GM19025 (cell line): ENCODE data around the gene GRM1.

Experiments used
- ATAC-seq: cut with Tn5 transposase; IDR thresholded peaks from one replicate; pipeline ENCODE4 v1.9.1; 2021; ENCODE audit warnings: mild to moderate bottlenecking, low read depth, moderate library complexity; ENCODE audit not compliant: unreplicated experiment

GRM1 gene

GRCh38 chr6:146361128-146361924 is 332.5 kb downstream of the GRM1 start:
- no peak for ATAC-seq

GRCh38 chr6:146363838-146364607 is 335.2 kb downstream of the GRM1 start:
- no peak for ATAC-seq

DNA sequence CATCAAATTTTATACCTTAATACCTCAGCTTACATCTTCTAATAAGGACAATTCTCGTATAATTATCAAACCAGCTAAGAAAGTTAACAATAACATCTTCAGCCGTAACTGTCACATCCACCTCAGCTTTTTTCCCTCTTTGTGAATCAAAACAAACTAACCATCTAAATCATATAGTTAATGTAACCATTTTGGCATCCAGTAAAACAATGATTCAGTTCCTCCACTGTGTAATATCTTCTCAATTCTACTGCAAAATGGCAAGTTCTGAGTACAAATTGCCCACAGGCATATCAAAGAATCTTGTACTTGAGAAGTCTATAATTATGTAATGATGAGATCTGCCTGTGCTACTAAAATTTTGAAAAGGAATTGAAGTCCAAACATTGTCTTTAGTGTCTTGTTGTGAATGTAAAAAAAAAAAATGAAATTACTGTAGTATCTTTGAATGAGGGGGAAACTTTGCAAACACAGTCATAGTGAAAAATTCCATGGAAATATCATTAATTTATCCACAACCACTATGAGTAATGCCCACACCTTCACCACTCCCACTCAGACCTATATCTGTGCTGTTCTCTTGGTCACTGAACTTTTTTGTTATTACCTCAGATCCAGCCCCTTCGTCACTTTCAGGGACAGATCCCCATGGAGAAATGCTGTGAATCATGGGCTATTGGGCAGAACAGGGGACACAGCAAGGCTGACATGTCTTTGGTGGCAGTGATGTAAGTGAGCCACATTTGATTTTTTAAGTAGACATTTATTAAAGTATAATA is 336.1 kb downstream of the GRM1 start:
- no peak for ATAC-seq

GRCh38 chr6:146367061-146367460 is 338.2 kb downstream of the GRM1 start:
- no peak for ATAC-seq

- no peak for ATAC-seq
Measured at GRCh38 chr6:146369866-146370265, 341.0 kb downstream of the GRM1 start.

DNA sequence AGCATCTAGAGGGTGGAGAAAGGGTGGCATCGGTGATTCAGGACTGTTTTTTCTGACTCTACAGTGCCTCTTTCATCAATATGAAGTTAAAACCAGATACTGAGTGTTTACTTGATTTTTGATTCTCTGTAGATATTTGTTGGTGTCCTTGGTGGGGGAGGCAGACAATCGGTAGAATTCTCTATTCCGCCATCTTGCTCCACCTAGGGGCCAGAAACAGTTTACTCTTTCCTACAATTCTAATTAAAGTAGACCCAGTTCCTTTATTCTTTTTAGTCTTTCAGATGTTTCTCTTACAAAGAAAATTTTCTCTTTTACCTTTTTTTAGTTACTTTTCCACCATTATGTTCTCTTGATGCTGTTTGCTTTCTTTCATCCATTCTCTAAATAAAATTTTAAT is 352.6 kb downstream of the GRM1 start:
- no peak for ATAC-seq

- ATAC-seq: no peak
Measured at GRCh38 chr6:146388736-146389364, 360.0 kb downstream of the GRM1 start.

DNA sequence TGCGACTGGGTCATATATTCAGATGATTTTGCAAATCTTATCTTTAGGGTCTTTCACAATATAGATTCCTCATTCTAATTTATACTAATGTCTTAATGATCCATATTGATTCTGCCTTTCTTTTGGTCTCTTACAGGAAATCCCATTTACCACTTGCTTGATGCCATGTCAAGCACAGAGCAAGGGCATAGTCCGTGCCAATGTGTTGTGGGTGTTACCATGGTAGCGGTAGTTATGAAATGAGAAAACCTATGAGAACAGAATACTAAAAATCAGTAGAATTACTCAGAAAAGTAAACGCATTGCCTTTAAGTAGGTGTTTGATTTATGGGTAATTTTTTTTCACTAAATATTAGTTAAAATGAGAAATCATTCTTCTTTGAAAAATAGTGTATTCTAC is 360.9 kb downstream of the GRM1 start:
- ATAC-seq: no peak

GRCh38 chr6:146397638-146398037 is 368.8 kb downstream of the GRM1 start:
- no peak for ATAC-seq

DNA sequence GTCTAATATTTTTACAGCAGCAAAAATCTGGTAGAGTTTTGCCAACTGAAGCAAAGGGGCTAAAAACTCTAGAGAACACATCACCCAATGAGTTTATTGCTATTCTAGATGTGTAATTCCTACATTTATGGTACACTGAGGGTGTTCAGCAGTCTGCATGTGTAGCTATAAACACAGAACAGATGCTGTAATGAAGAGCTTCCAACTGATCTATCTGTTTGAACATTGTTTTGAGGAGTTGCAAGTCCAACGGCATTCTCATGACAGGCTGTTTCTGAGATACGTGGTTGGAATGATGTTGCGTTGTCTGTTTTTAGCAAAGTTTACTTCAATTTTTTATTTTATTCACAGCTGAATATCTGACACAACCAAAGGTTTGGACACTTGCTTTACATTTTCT is 373.6 kb downstream of the GRM1 start:
- no peak for ATAC-seq

DNA sequence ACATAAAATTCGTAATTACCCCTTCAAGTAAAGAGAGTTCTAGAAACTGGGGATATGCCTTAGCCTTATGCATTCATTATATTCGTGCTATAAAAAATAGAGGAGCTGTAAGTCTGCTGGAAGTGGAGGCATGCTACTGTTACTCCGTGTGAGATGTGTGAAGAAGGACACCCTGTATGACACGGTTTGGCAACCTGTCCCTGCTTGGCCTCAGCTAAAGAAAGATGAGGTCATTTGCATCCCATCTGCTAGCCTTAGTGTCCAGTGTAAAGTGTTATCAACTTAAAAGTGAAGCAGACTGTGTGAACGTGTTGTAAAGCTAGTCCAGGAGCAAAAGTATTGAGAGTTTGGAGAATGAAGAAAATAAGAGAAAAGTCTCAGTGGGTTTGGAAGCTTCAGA is 379.7 kb downstream of the GRM1 start:
- no peak for ATAC-seq

DNA sequence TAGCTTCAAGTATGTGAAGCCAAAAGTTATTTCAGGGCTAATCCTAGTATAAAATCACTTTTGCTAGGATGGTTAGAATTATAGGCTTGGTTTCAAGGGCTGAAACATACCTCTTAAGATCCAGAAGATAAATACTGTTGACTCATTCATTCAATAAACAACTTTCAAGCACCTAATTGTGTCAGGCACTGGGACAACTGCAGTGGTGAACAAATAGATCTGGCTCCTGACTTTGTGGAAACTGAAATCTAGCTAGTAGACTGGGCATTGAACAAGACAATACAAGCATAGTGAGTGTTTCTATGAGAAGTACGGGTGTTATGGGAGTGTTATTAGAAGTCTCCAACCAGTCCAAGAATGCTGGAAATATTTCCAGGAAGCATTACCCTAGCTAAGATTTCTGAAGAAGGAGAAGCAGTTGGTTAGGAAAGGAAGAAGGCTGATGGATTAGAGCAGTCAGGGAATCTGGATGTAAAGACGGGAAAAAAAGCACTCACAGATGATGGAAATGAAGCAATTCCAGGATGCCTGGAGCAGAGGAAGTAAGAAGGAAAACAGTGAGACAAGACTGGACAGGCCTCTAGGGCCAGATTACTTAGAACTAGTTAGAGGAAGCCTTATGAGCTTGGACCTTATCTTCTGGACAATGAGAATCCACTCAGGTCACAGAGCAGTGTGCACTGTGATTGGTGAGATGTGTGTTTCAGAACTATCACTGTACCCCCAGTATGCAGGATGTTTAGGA is 382.2 kb downstream of the GRM1 start:
- ATAC-seq: no peak

- ATAC-seq: no peak
Measured at GRCh38 chr6:146419576-146419975, 390.7 kb downstream of the GRM1 start.

DNA sequence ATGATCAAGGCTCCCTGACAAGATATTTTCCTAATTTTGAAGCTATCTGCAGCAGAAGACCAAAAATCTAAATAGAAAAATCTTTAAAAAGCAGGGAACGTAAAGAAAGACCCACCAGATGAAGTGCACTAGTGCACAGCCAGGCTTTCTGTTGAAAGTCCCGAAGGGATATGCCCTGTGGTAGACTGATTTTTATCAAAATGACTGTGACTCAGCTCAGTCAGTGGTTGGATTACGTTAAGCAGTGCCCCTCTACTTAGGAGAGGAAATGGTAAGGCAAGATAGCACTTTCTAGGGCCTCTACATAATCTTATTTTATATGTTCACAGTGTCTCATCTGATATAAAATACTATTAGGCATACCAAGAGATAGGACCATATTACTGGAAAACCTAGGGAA is 391.4 kb downstream of the GRM1 start:
- no peak for ATAC-seq

DNA sequence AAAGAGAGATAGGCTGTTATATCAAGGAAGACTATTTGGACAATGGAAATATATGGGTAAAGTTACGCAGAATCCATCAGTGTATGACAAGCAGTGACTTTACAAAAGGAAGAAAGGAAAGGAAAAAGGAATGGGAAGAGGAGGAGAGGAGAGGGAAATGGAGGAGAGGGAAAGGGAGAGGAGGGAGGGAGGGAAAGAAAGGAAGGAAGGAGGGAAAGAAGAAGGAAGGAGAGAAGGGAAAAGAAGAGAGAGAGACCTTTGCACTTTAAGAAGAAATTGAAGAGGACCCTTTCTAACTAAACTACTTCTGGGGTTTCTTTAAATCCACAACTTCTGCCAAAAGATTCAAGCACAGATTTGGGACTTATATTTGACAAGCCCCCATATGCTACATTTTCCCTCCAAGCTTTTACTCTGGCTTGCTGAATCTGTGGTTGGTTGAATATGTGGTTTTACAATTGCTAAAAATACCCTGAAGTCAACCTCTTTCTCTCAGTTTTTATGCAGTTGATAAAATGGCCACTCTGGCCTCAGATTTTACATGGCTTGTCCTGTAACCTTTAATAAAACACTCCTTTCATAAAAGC is 394.0 kb downstream of the GRM1 start:
- no peak for ATAC-seq

DNA sequence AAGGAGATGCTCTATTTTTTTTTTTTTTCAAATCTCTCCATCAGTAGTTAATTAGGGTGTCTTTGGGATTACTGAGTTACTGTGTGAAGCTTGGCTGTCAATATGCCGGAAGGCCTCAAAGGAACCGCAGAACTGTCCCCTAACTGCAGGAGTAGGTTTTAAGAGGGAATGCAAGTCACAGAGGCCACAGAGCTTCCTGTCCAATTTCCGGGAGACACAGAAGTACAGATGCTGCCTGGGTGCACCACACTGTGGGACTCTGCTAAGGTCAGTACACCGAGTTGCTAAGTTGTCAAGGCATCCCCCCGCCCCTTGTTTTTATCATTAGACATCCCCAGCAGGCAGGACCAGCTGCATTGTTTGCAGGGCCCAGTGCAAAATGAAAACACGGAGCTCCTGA is 394.6 kb downstream of the GRM1 start:
- ATAC-seq: no peak

DNA sequence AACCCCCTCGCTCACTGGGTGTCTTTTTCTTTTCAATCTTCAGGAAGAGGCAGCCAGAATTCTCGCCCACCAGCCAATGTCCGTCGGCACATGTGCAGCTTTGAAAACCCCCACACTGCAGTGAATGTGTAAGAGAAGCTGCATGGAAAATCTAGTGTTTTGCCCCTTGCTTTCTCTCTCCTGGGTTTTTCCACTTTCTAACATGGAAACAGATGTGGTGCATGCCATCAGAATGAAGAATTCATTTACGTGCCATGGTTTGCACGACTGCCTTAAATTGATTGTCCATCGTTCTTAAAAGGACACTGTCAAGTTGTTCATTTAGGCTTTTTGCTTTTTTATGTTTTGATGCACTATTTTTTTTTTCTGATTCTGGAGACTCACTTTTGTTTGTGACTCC is 397.7 kb downstream of the GRM1 start:
- ATAC-seq: no peak

DNA sequence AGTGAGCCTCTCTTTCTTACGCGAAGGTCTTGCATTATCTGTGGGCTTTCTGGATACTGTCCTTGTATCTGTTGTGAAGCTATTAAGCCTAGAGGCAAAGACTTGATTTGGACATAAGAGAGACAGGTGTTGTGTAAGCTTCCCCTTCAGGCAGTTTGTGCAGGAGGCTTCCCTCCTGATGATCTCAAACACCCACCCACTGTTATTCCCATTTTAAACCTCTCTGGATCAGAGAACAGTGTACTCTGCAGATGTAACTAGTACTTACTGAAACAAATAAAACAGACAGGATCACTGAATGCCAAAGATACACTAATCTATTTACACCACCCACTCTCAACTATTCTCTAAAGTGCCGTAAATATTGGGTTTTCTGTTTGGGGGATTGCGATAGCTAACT is 401.0 kb downstream of the GRM1 start:
- ATAC-seq: no peak

- ATAC-seq: no peak
Measured at GRCh38 chr6:146433881-146434731, 405.2 kb downstream of the GRM1 start.
